Measurements from ENCODE around the gene ATG9A. TPM values are rescaled to one million over a fixed set of nuclear protein-coding genes. Genes with fewer than 3 reads are reported as not detected.
A peak's percentile ranks its signal among the peaks of the same experiment; 100 is the strongest.

ATG9A gene
- total RNA-seq, 1 experiment from 2014 or later: 46.4 TPM

GRCh38 chr2:219230059-219230540 lies 664 bp upstream of the ATG9A start:
- Histone ChIP-seq H3K79me2 (ENCODE audit: insufficient read depth, low read length) (0 out of 2 replicates have a peak, but pooled peaks cover 2% of the 10 kb centered on the region), H3K79me1 (ENCODE audit: insufficient read depth, low read depth, low read length, poor library complexity, severe bottlenecking) (no peaks in the 10 kb centered on the region), H2BK15ac (ENCODE audit: low read depth, low read length) (no peak overlapping the region), H3K14ac (ENCODE audit: insufficient read depth, low read length) (0 out of 2 replicates have a peak overlapping the region, but pooled peaks have one; percentile 10), H3K9ac (ENCODE audit: extremely low read depth, insufficient read length, low read length) (peak overlapping the region; percentile 79), H3K4me2 (ENCODE audit: insufficient read depth, insufficient read length, low read length) (peak overlapping the region; percentile 77), H3K4ac (ENCODE audit: low read depth, low read length) (no peak overlapping the region), H3K23ac (ENCODE audit: insufficient read length, low read depth, low read length) (no peak overlapping the region), H2AFZ (ENCODE audit: low read length) (no peak overlapping the region), H2BK20ac (ENCODE audit: low read depth, low read length, poor library complexity, severe bottlenecking) (no peak overlapping the region), H2BK120ac (ENCODE audit: low read depth, low read length, poor library complexity, severe bottlenecking) (no peak overlapping the region), H4K91ac (ENCODE audit: insufficient read length, low read depth, low read length) (no peak overlapping the region), H2AK5ac (ENCODE audit: insufficient read length, low read length) (no peak overlapping the region), H2BK12ac (ENCODE audit: insufficient read length, low read depth, low read length) (no peak overlapping the region), H4K5ac (ENCODE audit: insufficient read length, low read depth, low read length) (no peak overlapping the region), H4K20me1 (ENCODE audit: control insufficient read depth, insufficient read depth, insufficient read length) (no peaks in the 10 kb centered on the region), H3K4me1 (ENCODE audit: insufficient read depth, low read length) (no peaks in the 10 kb centered on the region), H3T11ph (ENCODE audit: low read length) (no peak overlapping the region), H4K8ac (replicated peaks; ENCODE audit: insufficient read length, low read depth, low read length) (no peak overlapping the region), H3K27ac (ENCODE audit: insufficient read length, low read depth, low read length) (peak overlapping the region; percentile 29), H3K56ac (ENCODE audit: insufficient read length, low read depth, low read length) (no peak overlapping the region), H3K27me3 (ENCODE audit: insufficient read depth, low read length) (no peaks in the 10 kb centered on the region), H3K9me3 (ENCODE audit: control insufficient read depth, low read depth, low read length) (no peaks in the 10 kb centered on the region), H2BK5ac (ENCODE audit: insufficient read length, low read length) (no peak overlapping the region), H3K18ac (ENCODE audit: insufficient read length, low read depth, low read length) (no peak overlapping the region), H3K23me2 (ENCODE audit: insufficient read length, low read depth, low read length, poor library complexity, severe bottlenecking) (no peaks in the 10 kb centered on the region)
- Mint-ChIP-seq H3K4me3 (peak overlapping the region; percentile 96 to 99), H3K27me3 (ENCODE audit: low read depth) (no peaks in the 10 kb centered on the region; the same call in 1 of the 2 replicates), H3K9me3 (no peaks in the 10 kb centered on the region; a peak in 1 of 5 replicates), H3K27ac (peak overlapping the region; percentile 99 to 100 (median 99)), H3K36me3 (ENCODE audit: insufficient read depth in 1 of 3, low read depth in 3 of 3) (peaks cover 21 to 54% (median 48%) of the 10 kb centered on the region in 3 experiments), H3K4me1 (peaks cover 11% of the 10 kb centered on the region in 2 experiments)
- TF ChIP-seq CTCF (conservative IDR thresholded peaks at IDR 0.05): no peak
- peak; percentile 51 for DNase-seq
- WGBS (ENCODE audit: extremely low coverage, insufficient read length, low lambda C conversion rate): no CpG with 5 or more reads among the region's 24 CpGs

Data from H9 (cell line).